CD4-positive, alpha-beta T cell treated with Interleukin-6 at 100 ng/mL for 8 hours (primary cell): ENCODE data around the gene PTPN2.
"Not testable (repeated sequence)": the region's sequence is repeated elsewhere in the genome, so short reads cannot be mapped to it uniquely, and the experiment has no call there.

Source experiments
- DNase-seq: peaks from one replicate; pipeline ENCODE4 v3.0.0-alpha.2; 2020; ENCODE audit warnings: mixed read lengths, low spot score

Gene PTPN2

GRCh38 chr18:12891561-12891960, 7.5 kb upstream of the PTPN2 start:
- DNase-seq, result no peak

GRCh38 chr18:12890964-12891363, 6.9 kb upstream of the PTPN2 start:
- no peak for DNase-seq

GRCh38 chr18:12886498-12887126, 2.6 kb upstream of the PTPN2 start:
- DNase-seq, result no peak

DNA sequence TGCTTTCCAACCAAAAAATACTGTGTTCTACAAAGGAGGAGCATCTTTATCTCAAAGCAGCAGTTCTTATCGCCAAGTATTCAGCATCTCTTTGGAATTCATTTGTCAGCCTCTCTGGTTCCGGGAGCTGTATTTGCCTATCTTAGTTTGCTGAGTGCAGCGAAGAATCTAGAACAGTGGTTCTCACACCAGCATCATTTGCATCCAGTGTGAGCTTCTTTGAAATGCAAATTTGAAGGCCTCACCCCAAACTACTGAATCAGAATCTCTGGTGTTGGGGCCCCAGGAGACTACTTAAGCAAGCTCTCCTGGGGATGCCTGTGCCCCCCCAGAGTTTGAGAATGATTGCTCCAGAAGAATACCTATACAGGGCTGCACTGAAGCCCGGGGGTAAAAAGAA, 1.5 kb upstream of the PTPN2 start:
- DNase-seq, result no peak

GRCh38 chr18:12884406-12885323, 628 bp upstream of the PTPN2 start:
- no peak for DNase-seq

DNA sequence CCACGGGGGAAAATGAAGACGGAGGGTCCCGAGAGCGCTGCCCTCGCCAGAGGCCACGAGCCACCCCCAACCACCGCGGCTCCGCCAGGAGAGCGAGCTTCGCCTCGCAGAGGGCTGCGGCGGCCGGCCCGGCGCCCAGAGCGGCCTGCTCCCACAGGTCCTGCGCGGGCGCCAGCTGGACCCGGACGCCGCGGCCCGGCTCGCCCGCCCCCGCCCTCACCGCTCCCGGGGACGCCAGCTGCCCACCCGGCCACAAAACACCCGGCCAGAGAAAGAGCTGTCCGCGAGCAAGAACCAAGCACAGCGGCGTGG, 709 bp downstream of the PTPN2 start:
- DNase-seq, result no peak

GRCh38 chr18:12882453-12883371, 1.3 kb downstream of the PTPN2 start:
- DNase-seq, result no peak

DNA sequence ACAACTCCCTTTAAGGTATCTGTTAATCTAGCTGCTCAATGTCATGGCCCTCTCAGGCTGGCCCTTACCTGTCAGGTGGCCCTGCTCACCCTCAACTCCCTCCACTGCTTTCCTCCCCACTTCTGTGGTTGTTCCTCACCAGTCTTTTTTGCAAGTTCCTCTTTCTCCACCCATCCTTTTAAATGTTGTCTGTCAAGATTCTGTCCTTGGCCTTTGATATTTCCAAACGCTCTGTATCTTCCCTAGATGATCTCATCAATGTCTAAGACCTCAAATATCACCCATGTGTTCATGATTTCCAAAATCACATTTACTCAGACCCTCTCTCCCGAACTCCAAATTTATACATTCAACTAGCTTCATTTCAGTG, 3.5 kb downstream of the PTPN2 start:
- no peak for DNase-seq

GRCh38 chr18:12879840-12880540, 4.0 kb downstream of the PTPN2 start:
- no peak for DNase-seq

DNA sequence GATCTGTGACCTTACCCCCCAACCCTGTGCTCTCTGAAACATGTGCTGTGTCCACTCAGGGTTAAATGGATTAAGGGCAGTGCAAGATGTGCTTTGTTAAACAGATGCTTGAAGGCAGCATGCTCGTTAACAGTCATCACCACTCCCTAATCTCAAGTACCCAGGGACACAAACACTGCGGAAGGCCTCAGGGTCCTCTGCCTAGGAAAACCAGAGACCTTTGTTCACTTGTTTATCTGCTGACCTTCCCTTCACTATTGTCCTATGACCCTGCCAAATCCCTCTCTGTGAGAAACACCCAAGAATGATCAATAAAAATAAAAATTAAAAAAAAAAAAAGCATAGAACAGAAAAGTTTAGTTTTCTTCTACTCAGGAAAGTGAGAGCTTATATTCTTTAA, 9.0 kb downstream of the PTPN2 start:
- DNase-seq, result not testable (repeated sequence)

DNA sequence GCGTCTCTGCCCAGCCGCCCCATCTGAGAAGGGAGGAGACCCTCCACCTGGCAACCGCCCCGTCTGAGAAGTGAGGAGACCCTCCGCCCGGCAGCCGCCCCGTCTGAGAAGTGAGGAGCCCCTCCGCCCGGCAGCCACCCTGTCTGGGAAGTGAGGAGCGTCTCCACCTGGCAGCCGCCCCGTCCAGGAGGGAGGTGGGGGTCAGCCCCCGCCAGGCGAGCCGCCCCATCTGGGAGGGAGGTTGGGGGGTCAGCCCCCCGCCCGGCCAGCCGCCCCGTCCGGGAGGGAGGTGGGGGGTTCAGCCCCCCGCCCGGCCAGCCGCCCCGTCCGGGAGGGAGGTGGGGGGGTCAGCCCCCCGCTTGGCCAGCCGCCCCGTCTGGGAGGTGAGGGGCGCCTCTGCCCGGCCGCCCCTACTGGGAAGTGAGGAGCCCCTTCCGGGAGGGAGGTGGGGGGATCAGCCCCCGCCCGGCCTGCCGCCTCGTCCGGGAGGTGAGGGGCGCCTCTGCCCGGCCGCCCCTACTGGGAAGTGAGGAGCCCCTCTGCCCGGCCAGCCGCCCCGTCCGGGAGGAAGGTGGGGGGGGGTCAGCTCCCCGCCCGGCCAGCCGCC, 10.0 kb downstream of the PTPN2 start:
- not testable (repeated sequence) for DNase-seq

GRCh38 chr18:12872408-12872807, 11.6 kb downstream of the PTPN2 start:
- no peak for DNase-seq

- DNase-seq, result no peak
Observed at GRCh38 chr18:12868576-12868975, 15.5 kb downstream of the PTPN2 start.

DNA sequence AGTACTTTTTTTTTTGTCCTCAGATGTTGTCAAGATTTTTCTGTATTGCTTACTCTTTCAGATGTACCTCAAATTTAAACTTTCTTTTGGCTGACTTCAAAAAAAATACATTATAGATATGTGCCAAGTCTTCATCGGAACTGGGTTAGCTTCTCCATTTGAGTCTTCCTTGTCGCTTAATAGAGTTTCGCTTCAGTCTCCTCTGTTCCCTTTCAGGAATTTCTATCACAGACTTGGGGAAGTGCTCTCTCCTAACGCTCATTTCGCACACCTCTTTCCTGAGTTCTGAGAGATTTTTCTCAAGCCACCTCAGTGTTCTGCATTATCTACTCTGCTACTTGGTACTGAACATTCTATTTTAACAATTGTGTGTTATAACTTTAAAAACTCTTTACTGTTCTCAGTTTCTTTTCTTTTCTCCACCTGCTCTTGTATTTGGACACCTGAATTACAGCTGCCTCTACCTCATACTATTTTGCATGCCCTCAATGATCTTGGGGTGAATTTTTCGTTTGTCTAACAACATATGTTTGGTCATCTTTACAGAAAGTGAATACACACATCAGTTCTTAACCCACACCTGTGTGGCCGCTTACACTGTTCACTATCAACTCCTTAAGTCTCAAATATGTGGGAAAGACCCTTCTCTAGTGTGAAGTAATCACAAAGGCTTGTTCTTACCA, 16.5 kb downstream of the PTPN2 start:
- no peak for DNase-seq

- DNase-seq, result no peak
Observed at GRCh38 chr18:12863687-12864216, 20.3 kb downstream of the PTPN2 start.

DNA sequence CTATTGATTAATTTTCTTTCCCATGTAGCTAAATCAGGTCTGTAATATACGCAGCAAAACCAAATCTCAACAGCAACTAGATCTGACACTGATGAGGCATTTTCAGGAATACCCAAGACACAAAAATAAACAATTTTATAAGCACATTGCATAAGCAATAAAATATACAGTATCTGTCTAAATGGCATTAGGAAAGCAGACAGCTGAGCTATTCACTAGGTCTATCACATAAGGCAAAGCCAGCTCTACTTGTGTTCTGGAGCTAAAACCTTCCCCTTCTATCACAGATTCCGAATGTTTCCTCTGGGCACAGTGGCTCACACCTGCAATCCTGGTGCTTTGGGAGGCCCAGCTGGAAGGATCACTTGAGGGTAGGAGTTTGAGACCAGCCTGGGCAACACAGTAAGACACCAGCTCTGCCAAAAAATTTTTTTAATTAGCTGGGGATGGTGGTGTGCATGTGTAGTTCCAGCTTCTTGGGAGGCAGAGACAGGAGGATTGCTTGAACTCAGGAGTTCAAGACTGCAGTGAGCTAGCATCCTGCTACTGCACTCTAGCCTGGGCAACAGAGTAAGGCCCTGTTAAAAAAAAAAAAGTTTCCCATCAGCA, 21.1 kb downstream of the PTPN2 start:
- no peak for DNase-seq

- no peak for DNase-seq
Observed at GRCh38 chr18:12862467-12862866, 21.6 kb downstream of the PTPN2 start.

DNA sequence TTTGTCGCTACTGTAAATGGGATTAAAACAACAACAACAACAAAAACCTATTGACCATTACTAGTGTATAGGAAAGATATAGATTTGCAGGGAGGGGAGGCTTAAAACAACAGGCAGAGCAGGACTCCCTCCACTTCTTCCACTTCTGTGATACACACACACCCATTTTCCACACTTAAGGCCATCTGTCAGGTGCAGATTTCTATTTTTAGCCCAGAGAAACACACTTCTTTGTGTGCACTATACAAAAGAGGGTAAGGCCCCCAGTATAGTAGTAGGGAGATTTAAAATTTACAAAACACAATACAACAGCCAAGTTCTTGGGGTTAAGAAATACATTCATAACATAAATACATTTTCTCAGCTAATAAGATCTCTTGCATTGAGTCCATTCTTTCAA, 22.4 kb downstream of the PTPN2 start:
- DNase-seq, result no peak

GRCh38 chr18:12860530-12860929, 23.5 kb downstream of the PTPN2 start:
- DNase-seq, result no peak

- DNase-seq, result no peak
Observed at GRCh38 chr18:12858991-12859390, 25.0 kb downstream of the PTPN2 start.
